Hematopoietic multipotent progenitor cell (in vitro differentiated cells): ENCODE results near the gene PTPN21. TPM values are rescaled to one million over a fixed set of nuclear protein-coding genes. Genes with fewer than 3 reads are reported as not detected.

Experiments
- DNase-seq, 3 donors: peaks; one replicate each; pipeline ENCODE4 v3.0.0-alpha.2; 2011 to 2015; ENCODE audit warnings: low read depth in 2 of 3, low spot score in 2 of 3
- total RNA-seq: library from RNA; depleted of rRNA; stranded (reverse); fragments of >200 nt; gene quantifications from one replicate; pipeline ENCODE4 v1.2.3, GENCODE V29; 2012

Gene PTPN21
- total RNA-seq: under 0.01 TPM

- no peak for DNase-seq
Measured at GRCh38 chr14:88554457-88555286, at the start of gene PTPN21. Gene PTPN21, minus strand, starts transcription at chr14:88555007. Its CDS starts 4,590 bp downstream, at chr14:88550417.

- DNase-seq: no peak
Measured at GRCh38 chr14:88604212-88604611, 49.4 kb upstream of the PTPN21 start.

- DNase-seq: no peak
Measured at GRCh38 chr14:88599761-88600439, 45.1 kb upstream of the PTPN21 start.

GRCh38 chr14:88599326-88599725 is 44.5 kb upstream of the PTPN21 start:
- no peak for DNase-seq

- DNase-seq: no peak
Measured at GRCh38 chr14:88598097-88598675, 43.4 kb upstream of the PTPN21 start.

- no peak for DNase-seq
Measured at GRCh38 chr14:88597601-88598000, 42.8 kb upstream of the PTPN21 start.

GRCh38 chr14:88597038-88597437 is 42.2 kb upstream of the PTPN21 start:
- DNase-seq: no peak

GRCh38 chr14:88592031-88592430 is 37.2 kb upstream of the PTPN21 start:
- no peak for DNase-seq

- DNase-seq: no peak
Measured at GRCh38 chr14:88590173-88590572, 35.4 kb upstream of the PTPN21 start.

GRCh38 chr14:88588081-88588480 is 33.3 kb upstream of the PTPN21 start:
- DNase-seq: no peak

GRCh38 chr14:88584451-88584850 is 29.6 kb upstream of the PTPN21 start:
- no peak for DNase-seq

GRCh38 chr14:88576222-88576621 is 21.4 kb upstream of the PTPN21 start:
- no peak for DNase-seq

GRCh38 chr14:88572117-88572516 is 17.3 kb upstream of the PTPN21 start:
- no peak for DNase-seq

GRCh38 chr14:88568196-88568595 is 13.4 kb upstream of the PTPN21 start:
- DNase-seq: no peak

- no peak for DNase-seq
Measured at GRCh38 chr14:88565427-88565826, 10.6 kb upstream of the PTPN21 start.

GRCh38 chr14:88563845-88564244 is 9.0 kb upstream of the PTPN21 start:
- DNase-seq: no peak

- DNase-seq: peak; percentile 85 to 91 (median 89)
Measured at GRCh38 chr14:88562831-88563686, 8.3 kb upstream of the PTPN21 start, which contains the start of gene ZC3H14. Gene ZC3H14, plus strand, starts transcription at chr14:88563037. Its CDS starts 97 bp downstream, at chr14:88563134.

GRCh38 chr14:88562532-88562830 is 7.7 kb upstream of the PTPN21 start:
- DNase-seq: no peak

GRCh38 chr14:88559852-88560251 is 5.0 kb upstream of the PTPN21 start:
- no peak for DNase-seq

GRCh38 chr14:88556581-88556980 is 1.8 kb upstream of the PTPN21 start:
- DNase-seq: no peak
